Neural cell (in vitro differentiated cells): Measurements from ENCODE around the gene SIPA1L2. TPM values are rescaled to one million over a fixed set of nuclear protein-coding genes. Genes with fewer than 3 reads are reported as not detected.
"Not testable (repeated sequence)": the region's sequence is repeated elsewhere in the genome, so short reads cannot be mapped to it uniquely, and the experiment has no call there.

Experiments used
- H2AFZ ChIP-seq: fragments of 200-600, 300-800 bp; sonication (generic), shearing (Covaris generic); 2 replicates; pipeline ENCODE4 v1.6.0; 2014; ENCODE audit warnings: low read depth, mild to moderate bottlenecking, antibody characterized with exemption, low read length, moderate library complexity
- H3F3A ChIP-seq: fragments of 200-600 bp; shearing (Covaris generic); 2 replicates; pipeline ENCODE4 v1.6.1; 2016; ENCODE audit warnings: mild to moderate bottlenecking, moderate library complexity, mixed read lengths, antibody characterized with exemption, low read length; ENCODE audit not compliant: insufficient read depth, poor library complexity, severe bottlenecking
- H3K27ac ChIP-seq: fragments of 200-600, 300-800 bp; sonication (generic), shearing (Covaris generic); 2 replicates; pipeline ENCODE4 v1.5.1; 2014; ENCODE audit warnings: mild to moderate bottlenecking, low read length, moderate library complexity
- H3K27me3 ChIP-seq: fragments of 300-800, 200-600 bp; sonication (generic), shearing (Covaris generic); 2 replicates; pipeline ENCODE4 v1.6.0; 2014; ENCODE audit warnings: mild to moderate bottlenecking, low read depth, low read length, moderate library complexity; ENCODE audit not compliant: insufficient read depth
- H3K36me3 ChIP-seq: fragments of 300-800, 200-600 bp; sonication (generic), shearing (Covaris generic); 2 replicates; pipeline ENCODE4 v1.5.1; 2014; ENCODE audit warnings: mild to moderate bottlenecking, antibody characterized with exemption, low read length, moderate library complexity; ENCODE audit not compliant: insufficient read depth
- H3K4me2 ChIP-seq: fragments of 300-800, 200-600 bp; sonication (generic), shearing (Covaris generic); 2 replicates; pipeline ENCODE4 v1.6.0; 2014; ENCODE audit warnings: mild to moderate bottlenecking, low read length
- H3K4me3 ChIP-seq: fragments of 300-800, 200-600 bp; sonication (generic), shearing (Covaris generic); 2 replicates; pipeline ENCODE4 v1.5.1; 2014; ENCODE audit warnings: mild to moderate bottlenecking, low read length, moderate library complexity
- H3K79me2 ChIP-seq: fragments of 200-600 bp; shearing (Covaris generic); replicated peaks from 2 replicates; pipeline ENCODE4 v1.6.0; 2014; ENCODE audit warnings: mild to moderate bottlenecking, low read length, moderate library complexity; ENCODE audit not compliant: insufficient read depth
- H3K9ac ChIP-seq: fragments of 300-800, 200-600 bp; sonication (generic), shearing (Covaris generic); 2 replicates; pipeline ENCODE4 v1.6.1; 2016; ENCODE audit warnings: mild to moderate bottlenecking, low read length, mixed read lengths
- H3K9me2 ChIP-seq: fragments of 200-600 bp; shearing (Covaris generic); 2 replicates; pipeline ENCODE4 v1.6.1; 2016; ENCODE audit warnings: mild to moderate bottlenecking, low read length, mixed read lengths; ENCODE audit not compliant: insufficient read depth
- H3K9me3 ChIP-seq: fragments of 200-600, 300-800 bp; sonication (generic), shearing (Covaris generic); 2 replicates; pipeline ENCODE4 v1.6.1; 2016; ENCODE audit warnings: mild to moderate bottlenecking, mixed run types, low read length, moderate library complexity, mixed read lengths
- H4K20me1 ChIP-seq: fragments of 200-600 bp; shearing (Covaris generic); 2 replicates; pipeline ENCODE4 v1.6.1; 2016; ENCODE audit warnings: mild to moderate bottlenecking, mixed run types; ENCODE audit not compliant: insufficient read depth
- EP300 ChIP-seq: fragments of 450-650 bp; conservative IDR thresholded peaks from 2 replicates; pipeline ENCODE4 v1.6.1; 2014; ENCODE audit warnings: antibody characterized with exemption, mild to moderate bottlenecking, moderate library complexity; ENCODE audit not compliant: poor library complexity, severe bottlenecking
- EZH2 ChIP-seq: fragments of 200-600, 300-800 bp; shearing (Covaris generic), sonication (generic); IDR thresholded peaks from 2 replicates; pipeline ENCODE4 v1.6.1; 2014; ENCODE audit warnings: antibody characterized with exemption, low read length, borderline replicate concordance, mild to moderate bottlenecking; ENCODE audit not compliant: insufficient read depth, poor library complexity, severe bottlenecking
- MXI1 ChIP-seq: fragments of 450-650 bp; conservative IDR thresholded peaks from 2 replicates; pipeline ENCODE4 v1.6.1; 2014; ENCODE audit warnings: antibody characterized with exemption, mild to moderate bottlenecking; ENCODE audit not compliant: poor library complexity, severe bottlenecking
- POLR2AphosphoS5 ChIP-seq: IDR thresholded peaks from 2 replicates; pipeline ENCODE4 v1.6.1; 2012
- RAD21 ChIP-seq: fragments of 450-650 bp; conservative IDR thresholded peaks from 2 replicates; pipeline ENCODE4 v1.6.1; 2014; ENCODE audit warnings: antibody characterized with exemption, mild to moderate bottlenecking, moderate library complexity
- SMC3 ChIP-seq: fragments of 450-650 bp; conservative IDR thresholded peaks from 2 replicates; pipeline ENCODE4 v1.6.1; 2014; ENCODE audit warnings: antibody characterized with exemption, mild to moderate bottlenecking, moderate library complexity; ENCODE audit not compliant: poor library complexity
- TAF1 ChIP-seq: IDR thresholded peaks from 2 replicates; pipeline ENCODE4 v1.6.1; 2012; ENCODE audit warnings: low read depth
- polyA plus RNA-seq: library from polyadenylated mRNA; depleted of rRNA; stranded (reverse); fragments of >200 nt; gene quantifications from 2 replicates; pipeline ENCODE4 v1.2.3, GENCODE V29; 2014
- TF ChIP-seq, protein P1 (sequence below): fragments of 450-650 bp; IDR thresholded peaks from 2 replicates; pipeline ENCODE4 v1.5.1; 2014; ENCODE audit warnings: antibody characterized with exemption, mild to moderate bottlenecking, moderate library complexity; ENCODE audit not compliant: poor library complexity, severe bottlenecking
- TF ChIP-seq, protein P2 (sequence below): IDR thresholded peaks from 2 replicates; pipeline ENCODE4 v1.6.1; 2012; ENCODE audit warnings: borderline replicate concordance

Gene SIPA1L2
- polyA plus RNA-seq, 1 donor from 2014 or later: 5.6 TPM

DNA sequence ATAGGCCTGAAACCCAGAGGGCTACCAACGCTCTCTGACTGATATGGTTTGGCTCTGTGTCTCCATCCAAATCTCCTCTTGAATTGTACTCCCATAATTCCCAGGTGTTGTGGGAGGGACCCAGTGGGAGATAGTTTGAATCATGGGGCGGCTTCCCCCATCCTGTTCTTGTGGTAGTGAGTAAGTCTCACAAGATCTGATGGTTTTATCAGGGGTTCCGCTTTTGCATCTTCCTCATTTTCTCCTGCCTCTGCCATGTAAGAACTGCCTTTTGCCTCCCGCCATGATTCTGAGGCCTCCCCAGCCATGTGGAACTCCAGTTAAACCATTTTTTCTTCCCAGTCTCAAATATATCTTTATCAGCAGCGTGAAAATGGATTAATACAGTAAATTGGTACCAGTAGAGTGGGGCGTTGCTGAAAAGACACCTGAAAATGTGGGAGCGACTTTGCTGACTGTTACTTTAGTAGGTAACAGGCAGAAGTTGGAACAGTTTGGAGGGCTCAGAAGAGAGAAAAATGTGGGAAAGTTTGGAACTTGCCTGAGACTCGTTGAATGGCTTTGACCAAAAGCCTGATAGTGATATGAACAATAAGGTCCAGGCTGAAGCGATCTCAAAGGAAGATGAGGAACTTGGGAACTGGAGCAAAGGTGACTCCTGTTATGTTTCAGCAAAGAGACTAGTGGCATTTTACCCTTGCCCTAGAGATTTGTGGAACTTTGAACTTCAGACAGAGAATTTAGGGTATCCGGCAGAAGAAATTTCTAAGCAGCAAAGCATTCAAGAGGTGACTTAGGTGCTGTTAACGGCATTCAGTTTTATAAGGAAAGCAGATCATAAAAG, 18.8 kb downstream of the SIPA1L2 start:
- not testable (repeated sequence) for H4K20me1 ChIP-seq, H3K27me3 ChIP-seq, H3K9me3 ChIP-seq, H3K27ac ChIP-seq, H2AFZ ChIP-seq, H3K4me3 ChIP-seq, H3F3A ChIP-seq, H3K9ac ChIP-seq, H3K4me2 ChIP-seq, H3K36me3 ChIP-seq, H3K9me2 ChIP-seq
- H3K79me2 ChIP-seq: peaks cover 23% of the 10 kb centered on the region

- no peaks in the 10 kb centered on the region for H3K9me3 ChIP-seq
- TF ChIP-seq EP300 (no peak), POLR2AphosphoS5 (no peak), SMC3 (no peak), RAD21 (no peak), TAF1 (no peak), EZH2 (no peak), MXI1 (no peak)
- TF ChIP-seq, protein P1, sequence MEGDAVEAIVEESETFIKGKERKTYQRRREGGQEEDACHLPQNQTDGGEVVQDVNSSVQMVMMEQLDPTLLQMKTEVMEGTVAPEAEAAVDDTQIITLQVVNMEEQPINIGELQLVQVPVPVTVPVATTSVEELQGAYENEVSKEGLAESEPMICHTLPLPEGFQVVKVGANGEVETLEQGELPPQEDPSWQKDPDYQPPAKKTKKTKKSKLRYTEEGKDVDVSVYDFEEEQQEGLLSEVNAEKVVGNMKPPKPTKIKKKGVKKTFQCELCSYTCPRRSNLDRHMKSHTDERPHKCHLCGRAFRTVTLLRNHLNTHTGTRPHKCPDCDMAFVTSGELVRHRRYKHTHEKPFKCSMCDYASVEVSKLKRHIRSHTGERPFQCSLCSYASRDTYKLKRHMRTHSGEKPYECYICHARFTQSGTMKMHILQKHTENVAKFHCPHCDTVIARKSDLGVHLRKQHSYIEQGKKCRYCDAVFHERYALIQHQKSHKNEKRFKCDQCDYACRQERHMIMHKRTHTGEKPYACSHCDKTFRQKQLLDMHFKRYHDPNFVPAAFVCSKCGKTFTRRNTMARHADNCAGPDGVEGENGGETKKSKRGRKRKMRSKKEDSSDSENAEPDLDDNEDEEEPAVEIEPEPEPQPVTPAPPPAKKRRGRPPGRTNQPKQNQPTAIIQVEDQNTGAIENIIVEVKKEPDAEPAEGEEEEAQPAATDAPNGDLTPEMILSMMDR: no peak
- TF ChIP-seq, protein P2, sequence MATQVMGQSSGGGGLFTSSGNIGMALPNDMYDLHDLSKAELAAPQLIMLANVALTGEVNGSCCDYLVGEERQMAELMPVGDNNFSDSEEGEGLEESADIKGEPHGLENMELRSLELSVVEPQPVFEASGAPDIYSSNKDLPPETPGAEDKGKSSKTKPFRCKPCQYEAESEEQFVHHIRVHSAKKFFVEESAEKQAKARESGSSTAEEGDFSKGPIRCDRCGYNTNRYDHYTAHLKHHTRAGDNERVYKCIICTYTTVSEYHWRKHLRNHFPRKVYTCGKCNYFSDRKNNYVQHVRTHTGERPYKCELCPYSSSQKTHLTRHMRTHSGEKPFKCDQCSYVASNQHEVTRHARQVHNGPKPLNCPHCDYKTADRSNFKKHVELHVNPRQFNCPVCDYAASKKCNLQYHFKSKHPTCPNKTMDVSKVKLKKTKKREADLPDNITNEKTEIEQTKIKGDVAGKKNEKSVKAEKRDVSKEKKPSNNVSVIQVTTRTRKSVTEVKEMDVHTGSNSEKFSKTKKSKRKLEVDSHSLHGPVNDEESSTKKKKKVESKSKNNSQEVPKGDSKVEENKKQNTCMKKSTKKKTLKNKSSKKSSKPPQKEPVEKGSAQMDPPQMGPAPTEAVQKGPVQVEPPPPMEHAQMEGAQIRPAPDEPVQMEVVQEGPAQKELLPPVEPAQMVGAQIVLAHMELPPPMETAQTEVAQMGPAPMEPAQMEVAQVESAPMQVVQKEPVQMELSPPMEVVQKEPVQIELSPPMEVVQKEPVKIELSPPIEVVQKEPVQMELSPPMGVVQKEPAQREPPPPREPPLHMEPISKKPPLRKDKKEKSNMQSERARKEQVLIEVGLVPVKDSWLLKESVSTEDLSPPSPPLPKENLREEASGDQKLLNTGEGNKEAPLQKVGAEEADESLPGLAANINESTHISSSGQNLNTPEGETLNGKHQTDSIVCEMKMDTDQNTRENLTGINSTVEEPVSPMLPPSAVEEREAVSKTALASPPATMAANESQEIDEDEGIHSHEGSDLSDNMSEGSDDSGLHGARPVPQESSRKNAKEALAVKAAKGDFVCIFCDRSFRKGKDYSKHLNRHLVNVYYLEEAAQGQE: no peak
- no peaks in the 10 kb centered on the region for H4K20me1 ChIP-seq
- no peaks in the 10 kb centered on the region for H3F3A ChIP-seq
- no peaks in the 10 kb centered on the region for H3K27me3 ChIP-seq
- H3K9ac ChIP-seq: no peak overlapping the region
- no peaks in the 10 kb centered on the region for H3K9me2 ChIP-seq
- H3K79me2 ChIP-seq: peaks cover 21% of the 10 kb centered on the region
- no peak overlapping the region for H3K4me2 ChIP-seq
- no peaks in the 10 kb centered on the region for H3K36me3 ChIP-seq
- H3K4me3 ChIP-seq: no peak overlapping the region
- no peak overlapping the region for H2AFZ ChIP-seq
- no peak overlapping the region for H3K27ac ChIP-seq
Measured at GRCh38 chr1:232610192-232610901, 19.6 kb downstream of the SIPA1L2 start.
